SU-DHL-6 (cell line): ENCODE measurements around the gene PIGL.

Experiments used
- EZH2phosphoT487 ChIP-seq: fragments of 200-600 bp; sonication (generic), shearing (Covaris generic); conservative IDR thresholded peaks from 2 replicates; pipeline ENCODE4 v1.6.1; 2018; ENCODE audit warnings: mild to moderate bottlenecking, antibody characterized with exemption, low read length, moderate library complexity, mixed read lengths
- TF ChIP-seq, protein P1 (sequence below): fragments of 200-600 bp; sonication (generic); IDR thresholded peaks from one replicate; pipeline ENCODE4 v1.5.1; 2017; ENCODE audit warnings: antibody characterized with exemption, mild to moderate bottlenecking, low read length, moderate library complexity; ENCODE audit not compliant: insufficient read depth, poor library complexity, severe bottlenecking

DNA sequence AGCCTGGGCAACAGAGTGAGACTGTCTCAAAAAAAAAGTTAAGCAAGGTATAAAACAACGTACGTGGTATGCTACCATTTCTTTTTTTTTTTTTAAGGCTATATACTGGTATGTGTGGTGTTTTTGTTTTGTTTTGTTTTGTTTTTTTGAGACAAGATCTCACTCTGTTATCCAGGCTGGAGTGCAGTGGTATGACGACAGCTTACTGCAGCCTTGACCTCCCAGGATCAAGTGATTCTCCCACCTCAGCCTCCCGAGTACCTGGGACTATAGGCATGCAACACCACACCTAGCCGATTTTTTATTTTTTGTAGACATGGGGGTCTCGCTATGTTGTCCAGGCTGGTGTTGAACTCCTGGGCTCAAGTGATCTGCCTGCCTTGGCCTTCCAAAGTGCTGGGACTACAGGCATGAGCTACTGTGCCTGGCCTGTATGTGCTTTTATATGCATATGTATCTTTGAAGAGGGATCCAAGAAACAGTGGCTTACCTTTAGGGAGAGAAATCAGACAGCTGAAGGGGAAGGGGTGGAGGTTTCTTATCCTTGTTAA, 129.8 kb downstream of the PIGL start:
- no peak for TF ChIP-seq EZH2phosphoT487
- TF ChIP-seq, protein P1, sequence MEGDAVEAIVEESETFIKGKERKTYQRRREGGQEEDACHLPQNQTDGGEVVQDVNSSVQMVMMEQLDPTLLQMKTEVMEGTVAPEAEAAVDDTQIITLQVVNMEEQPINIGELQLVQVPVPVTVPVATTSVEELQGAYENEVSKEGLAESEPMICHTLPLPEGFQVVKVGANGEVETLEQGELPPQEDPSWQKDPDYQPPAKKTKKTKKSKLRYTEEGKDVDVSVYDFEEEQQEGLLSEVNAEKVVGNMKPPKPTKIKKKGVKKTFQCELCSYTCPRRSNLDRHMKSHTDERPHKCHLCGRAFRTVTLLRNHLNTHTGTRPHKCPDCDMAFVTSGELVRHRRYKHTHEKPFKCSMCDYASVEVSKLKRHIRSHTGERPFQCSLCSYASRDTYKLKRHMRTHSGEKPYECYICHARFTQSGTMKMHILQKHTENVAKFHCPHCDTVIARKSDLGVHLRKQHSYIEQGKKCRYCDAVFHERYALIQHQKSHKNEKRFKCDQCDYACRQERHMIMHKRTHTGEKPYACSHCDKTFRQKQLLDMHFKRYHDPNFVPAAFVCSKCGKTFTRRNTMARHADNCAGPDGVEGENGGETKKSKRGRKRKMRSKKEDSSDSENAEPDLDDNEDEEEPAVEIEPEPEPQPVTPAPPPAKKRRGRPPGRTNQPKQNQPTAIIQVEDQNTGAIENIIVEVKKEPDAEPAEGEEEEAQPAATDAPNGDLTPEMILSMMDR: no peak
